Brain microvascular endothelial cell (primary cell): ENCODE results near the gene PI4K2A.

Experiments used
- DNase-seq: peaks from one replicate; pipeline ENCODE4 v3.0.0-alpha.2; 2020
- H3K27ac ChIP-seq: fragments of 250-450 bp; sonication (Bioruptor Pico); 2 replicates; pipeline ENCODE4 v1.5.1; 2020; ENCODE audit warnings: mild to moderate bottlenecking, moderate library complexity
- H3K27me3 ChIP-seq: fragments of 250-450 bp; sonication (Bioruptor Pico); replicated peaks from 2 replicates; pipeline ENCODE4 v1.5.1; 2020; ENCODE audit warnings: mild to moderate bottlenecking
- H3K36me3 ChIP-seq: fragments of 250-450 bp; sonication (Bioruptor Pico); replicated peaks from 2 replicates; pipeline ENCODE4 v1.5.1; 2020; ENCODE audit warnings: mild to moderate bottlenecking
- H3K4me3 ChIP-seq: 2 replicates; pipeline ENCODE4 v1.5.1; 2011; ENCODE audit warnings: low read depth, mild to moderate bottlenecking, control low read depth, low read length, moderate library complexity
- CTCF ChIP-seq: IDR thresholded peaks from 2 replicates; pipeline ENCODE4 v1.5.1; 2011; ENCODE audit warnings: low read depth, mild to moderate bottlenecking, moderate library complexity, low read length, control low read depth, inconsistent platforms; ENCODE audit errors: missing control alignments
- in situ Hi-C: cut with HindIII; loops from 2 replicates; pipeline ENCODE4 v1.10.0; 2017; ENCODE audit warnings: low sequenced_read_pairs, low pct_ligation_motif_present

PI4K2A gene

GRCh38 chr10:97656777-97657176, 16.3 kb downstream of the PI4K2A start:
- Histone ChIP-seq H3K27me3 (no peaks in the 10 kb centered on the region), H3K4me3 (no peak overlapping the region), H3K27ac (no peak overlapping the region), H3K36me3 (peaks cover 50% of the 10 kb centered on the region)
- no peak for TF ChIP-seq CTCF
- no peak for DNase-seq
- in situ Hi-C loops, result no loop called here

- peaks cover 38% of the 10 kb centered on the region for H3K36me3 ChIP-seq
- DNase-seq, result no peak
- H3K4me3 ChIP-seq, result no peak overlapping the region
- no peak for TF ChIP-seq CTCF
- in situ Hi-C loops, result no loop called here
- H3K27ac ChIP-seq, result no peak overlapping the region
- H3K27me3 ChIP-seq, result no peaks in the 10 kb centered on the region
These were observed 19.1 kb downstream of the PI4K2A start for GRCh38 chr10:97659589-97659988.

- Histone ChIP-seq H3K27ac (no peak overlapping the region), H3K36me3 (peaks cover 45% of the 10 kb centered on the region), H3K27me3 (no peaks in the 10 kb centered on the region), H3K4me3 (no peak overlapping the region)
- DNase-seq, result no peak
- TF ChIP-seq CTCF, result no peak
- in situ Hi-C loops, result no loop called here
These were observed 23.9 kb downstream of the PI4K2A start for GRCh38 chr10:97664282-97664850.

GRCh38 chr10:97666992-97667391, 26.5 kb downstream of the PI4K2A start:
- no peak for TF ChIP-seq CTCF
- no peak overlapping the region for H3K27ac ChIP-seq
- H3K36me3 ChIP-seq, result peaks cover 59% of the 10 kb centered on the region
- in situ Hi-C loops, result no loop called here
- no peaks in the 10 kb centered on the region for H3K27me3 ChIP-seq
- no peak overlapping the region for H3K4me3 ChIP-seq
- no peak for DNase-seq

- Histone ChIP-seq H3K27ac (no peak overlapping the region), H3K27me3 (no peaks in the 10 kb centered on the region), H3K36me3 (peaks cover 62% of the 10 kb centered on the region), H3K4me3 (no peak overlapping the region)
- DNase-seq, result no peak
- no peak for TF ChIP-seq CTCF
- in situ Hi-C loops, result no loop called here
These were observed 27.0 kb downstream of the PI4K2A start for GRCh38 chr10:97667463-97667862.

GRCh38 chr10:97669571-97669970, 29.1 kb downstream of the PI4K2A start:
- in situ Hi-C loops, result no loop called here
- TF ChIP-seq CTCF, result no peak
- no peaks in the 10 kb centered on the region for H3K27me3 ChIP-seq
- no peak overlapping the region for H3K4me3 ChIP-seq
- no peak for DNase-seq
- H3K27ac ChIP-seq, result no peak overlapping the region
- peaks cover 53% of the 10 kb centered on the region for H3K36me3 ChIP-seq
